Activated T-cell treated with anti-CD3 and anti-CD28 coated beads, Interleukin-2, amount 50 U/mL, for 4 hours (primary cell): ENCODE data around the gene ZAR1L. TPM values are rescaled to one million over a fixed set of nuclear protein-coding genes. Genes with fewer than 3 reads are reported as not detected.
"Not testable (repeated sequence)": the region's sequence is repeated elsewhere in the genome, so short reads cannot be mapped to it uniquely, and the experiment has no call there.

ENCODE experiments used
- ATAC-seq, 2 donors: fragments of 200-7000 bp; cut with Tn5 transposase; one replicate each; pipeline ENCODE4 v1.10.0; 2021
- DNase-seq: peaks from one replicate; pipeline ENCODE4 v3.0.0-alpha.2; 2020
- H3K27me3 Mint-ChIP-seq: one replicate; pipeline ENCODE4 v1.8.0; 2021; ENCODE audit warnings: low read depth, mixed read lengths
- H3K36me3 Mint-ChIP-seq: one replicate; pipeline ENCODE4 v1.8.0; 2022; ENCODE audit warnings: mixed read lengths; ENCODE audit not compliant: insufficient read depth
- H3K4me1 Mint-ChIP-seq: one replicate; pipeline ENCODE4 v1.8.0; 2021; ENCODE audit warnings: low read depth, mixed read lengths
- H3K4me3 Mint-ChIP-seq: one replicate; pipeline ENCODE4 v1.8.0; 2021; ENCODE audit warnings: mild to moderate bottlenecking, moderate library complexity, mixed read lengths
- H3K9me3 Mint-ChIP-seq: one replicate; pipeline ENCODE4 v1.8.0; 2021; ENCODE audit warnings: mixed read lengths
- total RNA-seq, 3 donors: library from RNA; stranded (reverse); gene quantifications; one replicate each; pipeline ENCODE4 v1.2.1, GENCODE V29; 2021

Gene ZAR1L
- not detected for total RNA-seq

- H3K36me3 Mint-ChIP-seq: no peaks in the 10 kb centered on the region
- no peaks in the 10 kb centered on the region for H3K9me3 Mint-ChIP-seq
- peak; percentile 99 for ATAC-seq
- H3K4me1 Mint-ChIP-seq: peaks cover 14% of the 10 kb centered on the region
- peak within 1 kb of the TSS; percentile 91 for H3K4me3 Mint-ChIP-seq
- DNase-seq: peak; percentile 83
- H3K27me3 Mint-ChIP-seq: no peaks in the 10 kb centered on the region
These were observed at the start of gene ZAR1L, which contains the start of gene BRCA2 for GRCh38 chr13:32315238-32316027. ZAR1L (minus strand) TSS chr13:32315363; CDS start chr13:32311925, 3,438 bp downstream. BRCA2 (plus strand) TSS chr13:32315508; CDS start chr13:32316461, 953 bp downstream.

- H3K27me3 Mint-ChIP-seq: no peaks in the 10 kb centered on the region
- no peaks in the 10 kb centered on the region for H3K9me3 Mint-ChIP-seq
These were observed 47.4 kb upstream of the ZAR1L start for GRCh38 chr13:32362574-32362973.

GRCh38 chr13:32355935-32356334 lies 40.8 kb upstream of the ZAR1L start:
- not testable (repeated sequence) for DNase-seq, H3K4me1 Mint-ChIP-seq, H3K9me3 Mint-ChIP-seq, H3K4me3 Mint-ChIP-seq, ATAC-seq, H3K27me3 Mint-ChIP-seq
- H3K36me3 Mint-ChIP-seq: peaks cover 17% of the 10 kb centered on the region

More at GRCh38 chr13:32362574-32362973, 47.4 kb upstream of the ZAR1L start:
- H3K4me3 Mint-ChIP-seq: no peak overlapping the region
- no peak for ATAC-seq
- peaks cover 10% of the 10 kb centered on the region for H3K36me3 Mint-ChIP-seq
- DNase-seq: no peak
- H3K4me1 Mint-ChIP-seq: no peaks in the 10 kb centered on the region

GRCh38 chr13:32354040-32354439 lies 38.9 kb upstream of the ZAR1L start:
- Mint-ChIP-seq H3K4me3 (no peak overlapping the region), H3K36me3 (peaks cover 14% of the 10 kb centered on the region), H3K4me1 (no peaks in the 10 kb centered on the region), H3K27me3 (no peaks in the 10 kb centered on the region), H3K9me3 (no peaks in the 10 kb centered on the region)
- DNase-seq (no peak), ATAC-seq (no peak)

GRCh38 chr13:32350839-32351441 lies 35.8 kb upstream of the ZAR1L start:
- H3K4me1 Mint-ChIP-seq, H3K9me3 Mint-ChIP-seq, H3K4me3 Mint-ChIP-seq, H3K27me3 Mint-ChIP-seq, DNase-seq, ATAC-seq: not testable (repeated sequence)
- peaks cover 13% of the 10 kb centered on the region for H3K36me3 Mint-ChIP-seq

- no peak for ATAC-seq
- Mint-ChIP-seq H3K4me1 (peaks cover 2% of the 10 kb centered on the region), H3K36me3 (peaks cover 13% of the 10 kb centered on the region), H3K9me3 (no peaks in the 10 kb centered on the region), H3K4me3 (no peak overlapping the region), H3K27me3 (no peaks in the 10 kb centered on the region)
- DNase-seq: no peak
These were observed 32.5 kb upstream of the ZAR1L start for GRCh38 chr13:32347651-32348050.

GRCh38 chr13:32340914-32341313 lies 25.8 kb upstream of the ZAR1L start:
- H3K9me3 Mint-ChIP-seq: peaks cover 4% of the 10 kb centered on the region
- H3K4me3 Mint-ChIP-seq: no peak overlapping the region
- DNase-seq: no peak
- no peak for ATAC-seq
- H3K4me1 Mint-ChIP-seq: no peaks in the 10 kb centered on the region
- H3K27me3 Mint-ChIP-seq: no peaks in the 10 kb centered on the region
- peaks cover 12% of the 10 kb centered on the region for H3K36me3 Mint-ChIP-seq

GRCh38 chr13:32334671-32335070 lies 19.5 kb upstream of the ZAR1L start:
- Mint-ChIP-seq H3K4me3 (no peak overlapping the region), H3K4me1 (no peaks in the 10 kb centered on the region), H3K9me3 (peaks cover 4% of the 10 kb centered on the region), H3K36me3 (peaks cover 33% of the 10 kb centered on the region), H3K27me3 (no peaks in the 10 kb centered on the region)
- no peak for DNase-seq
- no peak for ATAC-seq

GRCh38 chr13:32330441-32330840 lies 15.3 kb upstream of the ZAR1L start:
- Mint-ChIP-seq H3K4me1 (no peaks in the 10 kb centered on the region), H3K9me3 (no peaks in the 10 kb centered on the region), H3K4me3 (no peak overlapping the region), H3K36me3 (peaks cover 19% of the 10 kb centered on the region), H3K27me3 (no peaks in the 10 kb centered on the region)
- DNase-seq (no peak), ATAC-seq (no peak)

GRCh38 chr13:32323912-32324311 lies 8.7 kb upstream of the ZAR1L start:
- no peaks in the 10 kb centered on the region for H3K36me3 Mint-ChIP-seq

GRCh38 chr13:32320528-32320927 lies 5.4 kb upstream of the ZAR1L start:
- ATAC-seq: no peak
- H3K36me3 Mint-ChIP-seq: no peaks in the 10 kb centered on the region

More at GRCh38 chr13:32323912-32324311, 8.7 kb upstream of the ZAR1L start:
- Mint-ChIP-seq H3K4me1 (no peaks in the 10 kb centered on the region), H3K27me3 (no peaks in the 10 kb centered on the region), H3K4me3 (no peak overlapping the region), H3K9me3 (no peaks in the 10 kb centered on the region)
- no peak for ATAC-seq
- no peak for DNase-seq

GRCh38 chr13:32317716-32318465 lies 2.7 kb upstream of the ZAR1L start:
- peaks cover 14% of the 10 kb centered on the region for H3K4me1 Mint-ChIP-seq
- H3K9me3 Mint-ChIP-seq: no peaks in the 10 kb centered on the region
- no peak for DNase-seq
- no peak overlapping the region for H3K4me3 Mint-ChIP-seq
- no peak for ATAC-seq
- no peaks in the 10 kb centered on the region for H3K27me3 Mint-ChIP-seq
- no peaks in the 10 kb centered on the region for H3K36me3 Mint-ChIP-seq

More at GRCh38 chr13:32320528-32320927, 5.4 kb upstream of the ZAR1L start:
- peaks cover 6% of the 10 kb centered on the region for H3K4me1 Mint-ChIP-seq
- DNase-seq: no peak
- no peaks in the 10 kb centered on the region for H3K27me3 Mint-ChIP-seq
- H3K9me3 Mint-ChIP-seq: no peaks in the 10 kb centered on the region
- no peak overlapping the region for H3K4me3 Mint-ChIP-seq

GRCh38 chr13:32316501-32316900 lies 1.3 kb upstream of the ZAR1L start:
- DNase-seq (no peak), ATAC-seq (no peak)
- H3K4me1 Mint-ChIP-seq: peaks cover 14% of the 10 kb centered on the region
- H3K9me3 Mint-ChIP-seq: no peaks in the 10 kb centered on the region
- H3K4me3 Mint-ChIP-seq: peak overlapping the region; percentile 91
- H3K36me3 Mint-ChIP-seq: no peaks in the 10 kb centered on the region
- H3K27me3 Mint-ChIP-seq: no peaks in the 10 kb centered on the region

- DNase-seq (no peak), ATAC-seq (peak; percentile 7 to 9)
- H3K4me1 Mint-ChIP-seq: peaks cover 14% of the 10 kb centered on the region
- peak overlapping the region; percentile 91 for H3K4me3 Mint-ChIP-seq
- H3K36me3 Mint-ChIP-seq: no peaks in the 10 kb centered on the region
- no peaks in the 10 kb centered on the region for H3K27me3 Mint-ChIP-seq
- H3K9me3 Mint-ChIP-seq: no peaks in the 10 kb centered on the region
These were observed 821 bp upstream of the ZAR1L start for GRCh38 chr13:32316028-32316339.
